ACHN (cell line): Measurements from ENCODE around the gene COL6A5.
"Not testable (repeated sequence)": the region's sequence is repeated elsewhere in the genome, so short reads cannot be mapped to it uniquely, and the experiment has no call there.

Experiments
- DNase-seq: peaks from one replicate; pipeline ENCODE4 v3.0.0-alpha.2; 2015
- in situ Hi-C: cut with HindIII; loops from 2 replicates; pipeline ENCODE4 v1.10.0; 2017; ENCODE audit warnings: low sequenced_read_pairs, low pct_ligation_motif_present, low pct_unique_long_range_greater_than_20kb

COL6A5 gene

GRCh38 chr3:130428871-130429712 lies 83.6 kb downstream of the COL6A5 start:
- DNase-seq: no peak
- in situ Hi-C loops: no loop called here

DNA sequence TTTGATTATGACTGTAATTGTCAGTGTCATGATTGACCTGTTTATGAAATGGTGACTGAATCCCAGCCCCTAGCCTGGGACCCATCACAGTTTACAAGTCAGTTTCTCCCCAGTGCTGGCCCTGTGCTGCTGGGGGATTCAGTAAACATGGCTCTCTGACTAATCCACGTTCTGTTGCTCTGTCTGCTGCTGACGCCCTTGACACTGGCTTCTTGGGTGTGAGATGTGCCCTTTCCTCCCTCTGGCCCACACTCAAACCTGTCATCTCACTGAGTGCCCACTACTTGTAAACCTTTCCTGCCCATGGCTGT lies 84.2 kb downstream of the COL6A5 start:
- in situ Hi-C loops: no loop called here
- no peak for DNase-seq

DNA sequence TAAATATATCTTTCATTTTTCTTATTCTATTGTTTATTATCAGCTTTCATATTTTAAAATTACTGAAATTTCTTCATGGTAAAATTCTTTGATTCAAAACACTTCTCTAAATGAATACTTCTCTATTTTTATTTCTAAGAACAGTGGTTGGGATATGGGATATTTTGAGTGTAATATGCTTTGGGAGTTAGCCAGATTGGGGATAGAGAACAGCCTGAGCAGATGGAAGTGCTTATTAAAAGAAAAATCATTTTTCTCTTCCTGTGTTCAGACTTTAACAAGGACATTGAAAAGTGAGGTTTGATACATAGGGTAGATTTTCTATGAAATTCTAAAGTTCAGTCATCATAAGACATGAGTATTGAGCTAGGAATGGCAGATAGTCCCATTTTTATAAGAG lies 84.8 kb downstream of the COL6A5 start:
- in situ Hi-C loops: no loop called here
- no peak for DNase-seq

GRCh38 chr3:130432086-130432485 lies 86.6 kb downstream of the COL6A5 start:
- DNase-seq, in situ Hi-C loops: not testable (repeated sequence)

GRCh38 chr3:130433306-130433705 lies 87.8 kb downstream of the COL6A5 start:
- no peak for DNase-seq
- in situ Hi-C loops: no loop called here

DNA sequence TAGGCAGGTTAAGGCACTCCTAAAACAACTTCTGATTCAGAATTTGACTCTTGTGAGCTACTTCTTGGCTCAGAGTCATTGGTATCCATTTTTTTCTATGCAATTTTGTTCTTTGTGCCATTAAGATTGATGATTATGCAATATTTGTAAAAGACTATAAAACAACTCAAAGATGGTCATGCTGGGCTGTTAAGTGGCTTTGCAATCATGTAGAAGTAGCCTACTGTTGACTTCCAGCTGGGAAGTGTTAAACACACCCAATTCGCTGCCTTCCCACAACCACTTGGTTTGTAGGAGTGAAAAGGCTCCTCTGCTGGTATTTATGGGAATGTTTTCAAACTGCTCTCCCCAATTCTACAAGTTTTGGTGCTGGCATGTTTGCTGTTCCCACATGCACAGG lies 96.8 kb downstream of the COL6A5 start:
- DNase-seq: no peak
- in situ Hi-C loops: no loop called here

DNA sequence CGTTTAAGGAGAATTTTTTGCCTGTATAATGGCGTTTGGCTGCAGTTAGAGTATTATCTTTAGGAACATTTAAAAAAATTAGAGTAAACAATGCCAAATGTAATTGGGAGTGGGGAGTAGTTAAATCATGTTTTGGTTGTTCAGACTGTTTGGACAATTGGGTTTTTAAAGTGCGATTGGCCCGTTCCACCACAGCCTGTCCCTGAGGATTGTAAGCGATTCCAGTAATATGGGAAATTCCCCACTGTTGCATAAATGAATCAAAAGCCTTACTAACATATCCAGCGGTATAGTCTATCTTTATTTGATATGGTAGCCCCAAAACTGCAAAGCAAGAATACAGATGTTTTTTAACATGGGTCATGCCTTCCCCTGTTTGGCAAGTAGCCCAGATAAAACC lies 101.4 kb downstream of the COL6A5 start:
- DNase-seq, in situ Hi-C loops: not testable (repeated sequence)

DNA sequence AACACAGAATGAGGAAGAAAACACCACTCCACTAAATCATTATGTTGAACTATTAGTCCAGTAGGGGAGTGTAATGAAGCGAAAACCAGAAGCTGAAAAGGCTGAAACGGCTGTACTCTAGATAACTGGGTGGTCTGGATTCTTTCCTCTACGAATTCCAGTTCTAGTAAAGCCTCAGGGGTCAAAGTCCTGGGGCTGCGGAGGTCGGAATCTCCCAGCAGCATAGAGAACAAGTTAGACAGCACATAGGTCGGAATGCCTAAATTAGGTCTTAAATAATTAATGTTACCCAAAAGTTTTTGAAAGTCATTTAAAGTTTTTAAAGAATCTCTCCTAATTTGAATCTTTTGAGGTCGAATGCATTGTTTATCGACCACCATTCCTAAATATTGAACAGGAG lies 102.7 kb downstream of the COL6A5 start:
- DNase-seq, in situ Hi-C loops: not testable (repeated sequence)

DNA sequence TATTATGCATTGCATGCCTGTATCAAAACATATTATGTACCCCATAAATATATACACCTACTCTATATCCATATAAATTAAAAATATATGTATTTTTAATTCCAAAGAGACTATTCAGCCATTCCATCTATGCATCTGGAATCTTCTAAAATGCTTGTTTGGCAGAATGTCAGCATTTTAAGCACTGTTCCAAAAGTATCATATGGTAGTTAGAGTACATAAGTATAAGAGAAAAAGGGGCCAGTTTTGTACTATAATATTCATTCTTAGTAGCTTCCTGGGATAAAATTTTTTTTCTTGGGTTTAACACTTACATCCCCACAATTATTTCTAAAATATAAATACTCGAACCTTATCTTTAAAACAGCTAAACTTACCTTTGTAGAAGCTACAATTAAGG lies 111.1 kb downstream of the COL6A5 start:
- no peak for DNase-seq
- in situ Hi-C loops: no loop called here

- no peak for DNase-seq
- in situ Hi-C loops: no loop called here
Measured at GRCh38 chr3:130457671-130458070, 112.2 kb downstream of the COL6A5 start.

DNA sequence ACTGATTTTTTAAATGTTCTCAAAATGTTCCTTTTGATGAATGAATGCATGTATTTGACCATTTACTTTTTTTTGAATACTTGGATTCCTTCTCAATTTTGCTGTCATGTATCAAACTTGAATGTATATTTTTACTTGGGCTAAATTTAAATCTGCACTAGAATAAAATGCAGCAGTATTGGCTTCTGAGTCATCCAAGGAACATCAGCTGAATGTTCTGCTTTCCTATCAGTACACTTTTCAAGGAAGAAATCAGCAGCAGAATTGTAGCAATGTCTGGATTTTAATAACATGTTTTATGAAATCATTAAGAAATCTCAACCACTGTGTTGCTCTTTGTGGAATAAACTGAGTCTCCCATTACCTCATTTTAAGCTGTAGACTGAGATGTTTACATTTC lies 114.5 kb downstream of the COL6A5 start:
- no peak for DNase-seq
- in situ Hi-C loops: no loop called here

DNA sequence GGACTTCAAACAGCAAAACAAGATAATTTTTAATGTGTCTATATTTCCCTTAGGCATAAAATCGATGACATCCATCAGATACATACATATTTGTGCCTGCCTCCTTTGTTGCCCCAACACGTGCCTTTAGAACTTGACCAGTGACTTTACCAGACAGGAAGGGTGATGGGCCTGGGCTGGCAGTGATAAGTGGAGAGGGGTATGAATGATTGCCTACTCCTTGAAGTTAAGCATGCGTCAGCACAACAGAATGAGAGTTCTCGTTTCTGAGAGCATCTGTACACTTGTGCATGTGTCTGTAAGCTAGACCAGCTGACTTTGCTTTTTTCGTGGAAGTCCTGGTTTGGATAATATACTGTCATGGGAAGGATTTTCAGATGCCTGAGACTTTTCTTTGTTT lies 116.6 kb downstream of the COL6A5 start:
- no peak for DNase-seq
- in situ Hi-C loops: no loop called here

- no peak for DNase-seq
- in situ Hi-C loops: no loop called here
Measured at GRCh38 chr3:130463221-130463620, 117.7 kb downstream of the COL6A5 start.

DNA sequence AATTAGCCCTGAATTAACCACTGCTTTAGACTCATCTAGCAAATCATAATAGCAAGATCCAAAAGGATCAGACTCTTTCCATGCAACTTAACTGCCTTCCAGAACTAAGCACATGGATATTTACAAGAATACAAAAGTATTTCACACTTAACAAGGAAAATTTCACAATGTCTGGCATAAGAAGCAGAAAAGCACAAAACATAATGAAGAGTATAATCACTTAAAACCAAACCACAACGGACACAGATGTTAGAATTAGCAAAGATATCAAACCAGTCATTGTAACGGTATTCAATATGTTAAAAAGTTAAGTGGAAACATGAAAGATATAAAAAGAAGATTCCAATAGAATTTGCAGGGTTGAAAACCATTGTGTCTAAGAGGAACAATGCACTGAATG lies 120.0 kb downstream of the COL6A5 start:
- in situ Hi-C loops: no loop called here
- no peak for DNase-seq

- no peak for DNase-seq
- in situ Hi-C loops: no loop called here
Measured at GRCh38 chr3:130468311-130468710, 122.8 kb downstream of the COL6A5 start.

DNA sequence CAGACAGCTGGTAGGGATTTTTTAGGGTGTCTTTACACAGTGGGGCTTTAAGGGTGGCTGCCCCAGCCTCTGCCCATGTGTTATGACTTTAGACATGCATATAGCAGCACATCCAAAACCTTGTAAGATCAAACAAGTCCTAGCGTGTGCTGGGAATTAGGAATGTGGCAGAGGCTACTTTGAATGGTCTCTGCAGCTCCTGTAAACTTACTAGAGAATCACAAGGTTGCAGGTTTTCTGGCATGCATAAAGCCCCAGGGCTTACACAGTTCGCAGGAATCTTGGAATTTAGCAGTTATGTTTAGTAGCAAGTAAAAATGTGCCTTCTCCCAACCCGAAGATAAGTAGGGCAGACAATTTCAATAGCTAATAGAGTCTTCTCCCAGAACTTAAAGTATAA lies 124.7 kb downstream of the COL6A5 start:
- in situ Hi-C loops: no loop called here
- DNase-seq: no peak

DNA sequence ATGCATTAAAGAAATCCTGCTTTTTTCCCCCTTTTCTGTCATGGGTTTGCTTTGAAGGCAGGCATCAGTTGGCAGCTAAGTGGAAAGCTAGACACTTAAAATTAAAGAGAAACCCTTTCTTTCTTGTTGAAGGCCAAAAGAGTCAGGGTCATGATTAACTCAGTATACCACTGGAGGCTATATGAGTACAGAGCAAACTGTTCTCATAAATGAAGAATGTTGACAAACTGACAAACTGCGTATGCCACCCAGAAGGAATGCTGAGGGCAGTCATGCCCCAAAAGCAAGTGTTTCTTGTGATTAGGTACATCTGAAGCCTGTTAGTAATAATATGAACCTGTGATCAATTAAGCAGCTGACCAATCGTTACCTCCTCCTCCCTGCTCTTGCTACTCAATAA lies 127.9 kb downstream of the COL6A5 start:
- no peak for DNase-seq
- in situ Hi-C loops: no loop called here

GRCh38 chr3:130480736-130481135 lies 135.3 kb downstream of the COL6A5 start:
- in situ Hi-C loops: no loop called here
- peak; percentile 19 for DNase-seq

GRCh38 chr3:130488288-130488687 lies 142.8 kb downstream of the COL6A5 start:
- in situ Hi-C loops: no loop called here

DNA sequence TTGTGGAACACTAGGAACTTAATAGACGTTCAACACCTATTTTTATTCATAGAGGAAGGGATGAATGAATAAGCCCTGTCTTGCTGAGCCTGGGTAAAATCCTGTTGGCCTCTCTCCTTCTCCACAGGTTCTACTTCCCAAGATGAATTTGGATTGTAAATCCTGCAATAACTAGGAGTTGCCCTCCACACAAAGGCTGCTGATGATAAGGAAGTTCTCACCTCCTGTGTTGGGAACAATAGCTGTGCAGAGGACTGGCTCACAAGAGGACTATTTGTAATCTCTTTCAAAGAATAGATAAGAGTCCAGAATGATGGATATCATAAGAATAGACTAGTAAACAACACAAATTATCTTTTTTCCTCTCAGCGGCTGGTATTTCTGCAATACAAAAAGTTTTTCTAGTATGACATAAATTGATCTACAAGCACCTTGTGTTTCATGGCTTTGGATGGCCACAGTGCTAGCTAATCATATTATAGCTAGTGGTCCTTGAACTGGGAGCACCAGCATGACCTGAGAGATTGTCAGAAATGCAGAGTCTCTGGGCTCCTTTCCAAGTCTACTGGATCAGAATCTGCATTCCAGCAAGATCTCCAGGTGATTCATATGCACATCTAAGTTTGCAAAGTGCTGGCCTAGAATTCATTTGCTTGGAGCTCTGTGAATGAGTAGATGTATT lies 143.4 kb downstream of the COL6A5 start:
- in situ Hi-C loops: no loop called here
- DNase-seq: no peak

More at GRCh38 chr3:130488288-130488687, 142.8 kb downstream of the COL6A5 start:
- DNase-seq: no peak
